Liver (tissue), 9 donors: ENCODE data around the gene GTPBP3. TPM values are rescaled to one million over a fixed set of nuclear protein-coding genes. Genes with fewer than 3 reads are reported as not detected.
"Not testable (repeated sequence)": the region's sequence is repeated elsewhere in the genome, so short reads cannot be mapped to it uniquely, and the experiment has no call there.

Source experiments
- DNase-seq: peaks from one replicate; pipeline ENCODE4 v3.0.0-alpha.2; 2017; ENCODE audit warnings: low spot score
- H3K27ac ChIP-seq, 2 donors: one replicate each; pipeline ENCODE4 v1.7.0; 2013; ENCODE audit warnings: inconsistent platforms in 2 of 2, low read length in 2 of 2, control low read depth in 1 of 2, low read depth in 1 of 2, mild to moderate bottlenecking in 1 of 2
- H3K27me3 ChIP-seq, 4 donors: one replicate each; pipeline versions ENCODE4 v1.6.1 to v1.7.0; 2013; ENCODE audit warnings: low read length in 3 of 4, inconsistent platforms in 1 of 4, mild to moderate bottlenecking in 1 of 4, moderate library complexity in 1 of 4; ENCODE audit not compliant: control insufficient read depth in 4 of 4, insufficient read depth in 4 of 4
- H3K36me3 ChIP-seq, 4 donors: one replicate each; pipeline versions ENCODE4 v1.6.1 to v1.7.0; 2013; ENCODE audit warnings: low read length in 3 of 4, mild to moderate bottlenecking in 3 of 4, low read depth in 1 of 4, moderate library complexity in 1 of 4; ENCODE audit not compliant: control insufficient read depth in 4 of 4, insufficient read depth in 3 of 4
- H3K4me1 ChIP-seq, 4 donors: one replicate each; pipeline versions ENCODE4 v1.6.1 to v1.7.0; 2013; ENCODE audit warnings: low read length in 3 of 4, mild to moderate bottlenecking in 3 of 4, moderate library complexity in 1 of 4; ENCODE audit not compliant: control insufficient read depth in 4 of 4, insufficient read depth in 4 of 4
- H3K4me3 ChIP-seq, 3 donors: one replicate each; pipeline versions ENCODE4 v1.6.1 to v1.7.0; 2013; ENCODE audit warnings: low read length in 3 of 3, control low read depth in 1 of 3, low read depth in 1 of 3, mild to moderate bottlenecking in 1 of 3
- H3K9ac ChIP-seq, 2 donors: one replicate each; pipeline ENCODE4 v1.7.0; 2013; ENCODE audit warnings: low read length in 2 of 2, mild to moderate bottlenecking in 2 of 2, moderate library complexity in 2 of 2, control low read depth in 1 of 2, low read depth in 1 of 2
- H3K9me3 ChIP-seq, 4 donors: one replicate each; pipeline versions ENCODE4 v1.6.1 to v1.7.0; 2013; ENCODE audit warnings: low read length in 3 of 4; ENCODE audit not compliant: control insufficient read depth in 4 of 4
- ATF3 ChIP-seq: IDR thresholded peaks from 2 replicates; pipeline ENCODE4 v1.6.1; 2016; ENCODE audit warnings: antibody characterized with exemption
- EGR1 ChIP-seq, 2 donors: IDR thresholded peaks; 2 replicates each; pipeline ENCODE4 v1.6.1; 2016 to 2018; ENCODE audit warnings: antibody characterized with exemption in 2 of 2, low read depth in 2 of 2
- GABPA ChIP-seq, 2 donors: IDR thresholded peaks in 1 of 2; conservative IDR thresholded peaks in 1 of 2; 2 replicates each; pipeline ENCODE4 v1.6.1; 2016; ENCODE audit warnings: antibody characterized with exemption in 2 of 2, mild to moderate bottlenecking in 1 of 2, moderate library complexity in 1 of 2
- HNF4A ChIP-seq, 2 donors: conservative IDR thresholded peaks; 2 replicates each; pipeline ENCODE4 v1.6.1; 2016; ENCODE audit warnings: antibody characterized with exemption in 2 of 2, mild to moderate bottlenecking in 2 of 2
- HNF4G ChIP-seq: IDR thresholded peaks from 2 replicates; pipeline ENCODE4 v1.6.1; 2016; ENCODE audit warnings: antibody characterized with exemption
- JUND ChIP-seq, 2 donors: IDR thresholded peaks; 2 replicates each; pipeline ENCODE4 v1.6.1; 2016; ENCODE audit warnings: antibody characterized with exemption in 2 of 2
- MAX ChIP-seq: IDR thresholded peaks from 2 replicates; pipeline ENCODE4 v1.6.1; 2016; ENCODE audit warnings: antibody characterized with exemption
- RAD21 ChIP-seq, 2 donors: IDR thresholded peaks; 2 replicates each; pipeline ENCODE4 v1.6.1; 2016; ENCODE audit warnings: antibody characterized with exemption in 2 of 2, mild to moderate bottlenecking in 2 of 2
- TAF1 ChIP-seq: conservative IDR thresholded peaks from 2 replicates; pipeline ENCODE4 v1.6.1; 2016; ENCODE audit warnings: antibody characterized with exemption, mild to moderate bottlenecking
- YY1 ChIP-seq: IDR thresholded peaks from 2 replicates; pipeline ENCODE4 v1.6.1; 2016; ENCODE audit warnings: antibody characterized with exemption, mild to moderate bottlenecking
- ZBTB33 ChIP-seq: IDR thresholded peaks from 2 replicates; pipeline ENCODE4 v1.6.1; 2016; ENCODE audit warnings: antibody characterized with exemption
- WGBS: extraction: QIAGEN DNeasy Blood & Tissue Kit; methylation state at CpG from one replicate; pipeline ENCODE4 v1.1.7; 2013; 5-methylcytosine and 5-hydroxymethylcytosine counted together
- polyA plus RNA-seq, 2 donors: library from polyadenylated mRNA; stranded (reverse) in 1 of 2; unstranded in 1 of 2; fragments of 200-250 nt in 1 of 2; fragments of >200 nt in 1 of 2; fragmentation: Nextera tagmentation in 1 of 2; extraction: Ambion mirVana in 1 of 2; gene quantifications; one replicate each; pipeline versions ENCODE4 v1.2.1 to v1.2.3, GENCODE V29; 2013 to 2015
- total RNA-seq, 2 donors: library from RNA; depleted of rRNA; stranded (reverse); fragments of >200 nt; gene quantifications; one replicate each; pipeline ENCODE4 v1.2.3, GENCODE V29; 2014
- donor health status: healthy.
- donor health status: healthy.
- donor health status: healthy.
- donor health status: healthy.
- donor health status: healthy.

Gene GTPBP3
- total and polyA plus RNA-seq, 4 donors, result 4.9 to 15.5 (median 9.6) TPM

- TF ChIP-seq HNF4A (conservative IDR thresholded peaks at IDR 0.05), result no peak
- no peak for TF ChIP-seq JUND (IDR thresholded peaks at IDR 0.05)
Observed at GRCh38 chr19:17293605-17294004, 43.7 kb upstream of the GTPBP3 start (continued).

GRCh38 chr19:17294051-17294891, 43.1 kb upstream of the GTPBP3 start:
- Histone ChIP-seq H3K27me3 (no peaks in the 10 kb centered on the region), H3K27ac (no peak overlapping the region), H3K4me1 (no peaks in the 10 kb centered on the region), H3K4me3 (no peak overlapping the region), H3K36me3 (peaks cover 0 to 9% (median 2%) of the 10 kb centered on the region in 4 donors), H3K9ac (no peak overlapping the region), H3K9me3 (peaks cover 0 to 4% (median 3%) of the 10 kb centered on the region in 4 donors)
- no peak for TF ChIP-seq YY1
- TF ChIP-seq RAD21 (IDR thresholded peaks at IDR 0.05), result no peak
- no peak for TF ChIP-seq HNF4A (conservative IDR thresholded peaks at IDR 0.05)
- no peak for TF ChIP-seq MAX
- TF ChIP-seq TAF1, result no peak
- no peak for TF ChIP-seq ZBTB33
- TF ChIP-seq ATF3, result no peak
- TF ChIP-seq HNF4G, result no peak
- no peak for TF ChIP-seq EGR1 (IDR thresholded peaks at IDR 0.05; ENCODE audit: low read depth in 2 of 2)
- no peak for TF ChIP-seq JUND (IDR thresholded peaks at IDR 0.05)
- 82% methylated on average over 48 of the region's 48 CpGs for WGBS
- peak; percentile 83 for DNase-seq

DNA sequence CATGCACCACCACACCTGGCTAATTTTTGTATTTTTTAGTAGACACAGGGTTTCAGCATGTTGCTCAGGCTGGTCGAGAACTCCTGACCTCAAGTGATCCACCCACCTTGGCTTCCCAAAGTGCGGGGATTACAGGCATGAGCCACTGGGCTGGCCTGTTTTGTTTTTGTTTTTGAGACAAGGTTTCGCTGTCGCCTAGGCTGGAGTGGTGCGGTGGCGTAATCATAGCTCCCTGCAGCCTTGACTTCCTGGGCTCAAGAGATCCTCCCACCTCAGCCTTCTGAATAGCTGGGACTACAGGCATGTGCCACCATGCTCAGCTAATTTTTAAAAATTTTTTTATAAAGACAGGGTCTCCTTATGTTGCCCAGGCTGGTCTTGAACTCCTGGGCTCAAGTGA, 41.8 kb upstream of the GTPBP3 start:
- not testable (repeated sequence) for H3K9ac ChIP-seq, H3K4me3 ChIP-seq, H3K36me3 ChIP-seq, H3K27ac ChIP-seq, H3K9me3 ChIP-seq, H3K4me1 ChIP-seq, H3K27me3 ChIP-seq, DNase-seq
- 96% methylated on average over 6 of the region's 6 CpGs for WGBS

- 82% methylated on average over 4 of the region's 4 CpGs for WGBS
Observed at GRCh38 chr19:17296273-17296672, 41.1 kb upstream of the GTPBP3 start.

More at GRCh38 chr19:17296273-17296672, 41.1 kb upstream of the GTPBP3 start:
- Histone ChIP-seq H3K36me3 (peaks cover 0 to 9% (median 2%) of the 10 kb centered on the region in 4 donors), H3K9me3 (peaks cover 0 to 4% (median 3%) of the 10 kb centered on the region in 4 donors), H3K27ac (no peak overlapping the region), H3K4me1 (peaks cover 0 to 2% (median 0%) of the 10 kb centered on the region in 4 donors), H3K9ac (no peak overlapping the region), H3K27me3 (no peaks in the 10 kb centered on the region), H3K4me3 (no peak overlapping the region)
- TF ChIP-seq RAD21 (IDR thresholded peaks at IDR 0.05) (peak in 1 of 2 donors; percentile 13), GABPA (IDR thresholded peaks at IDR 0.05 in 1 of 2, conservative IDR thresholded peaks at IDR 0.05 in 1 of 2) (no peak), MAX (no peak)
- DNase-seq, result no peak
